Stimulated activated naive CD8-positive, alpha-beta T cell treated with anti-CD3 and anti-CD28 coated beads, Interleukin-15, amount 100 ng/mL, for 72 hours (primary cell): Measurements from ENCODE around the gene ACO2.
A peak's percentile ranks its signal among the peaks of the same experiment; 100 is the strongest.
"Not testable (repeated sequence)": the region's sequence is repeated elsewhere in the genome, so short reads cannot be mapped to it uniquely, and the experiment has no call there.

ENCODE experiments used
- ATAC-seq: fragments of 150-1000 bp; cut with Tn5 transposase; 2 replicates; pipeline ENCODE4 v1.10.0; 2021; ENCODE audit warnings: mild to moderate bottlenecking, moderate library complexity
- DNase-seq, 2 donors: peaks; one replicate each; pipeline ENCODE4 v3.0.0; 2021 to 2022
- H3K27ac Mint-ChIP-seq, 2 donors: one replicate each; pipeline ENCODE4 v1.8.0; 2022; ENCODE audit warnings: mild to moderate bottlenecking in 2 of 2, mixed read lengths in 2 of 2, moderate library complexity in 2 of 2
- H3K27me3 Mint-ChIP-seq: one replicate; pipeline ENCODE4 v1.8.0; 2022; ENCODE audit warnings: mixed read lengths
- H3K4me1 Mint-ChIP-seq: one replicate; pipeline ENCODE4 v1.8.0; 2022; ENCODE audit warnings: mild to moderate bottlenecking, mixed read lengths
- H3K4me3 Mint-ChIP-seq, 2 donors: one replicate each; pipeline ENCODE4 v1.8.0; 2022; ENCODE audit warnings: mild to moderate bottlenecking in 2 of 2, mixed read lengths in 2 of 2, moderate library complexity in 1 of 2
- H3K9me3 Mint-ChIP-seq, 2 donors: one replicate each; pipeline ENCODE4 v1.8.0; 2022; ENCODE audit warnings: mixed read lengths in 2 of 2

ACO2 gene

GRCh38 chr22:41556561-41556960, 87.6 kb downstream of the ACO2 start:
- ATAC-seq (no peak), DNase-seq (no peak)
- Mint-ChIP-seq H3K27ac (no peak overlapping the region), H3K4me3 (no peak overlapping the region), H3K27me3 (peaks cover 62% of the 10 kb centered on the region), H3K4me1 (peaks cover 5% of the 10 kb centered on the region), H3K9me3 (no peaks in the 10 kb centered on the region)

GRCh38 chr22:41557401-41558240, 88.7 kb downstream of the ACO2 start:
- peak overlapping the region in 1 of 2 donors; percentile 28 for H3K4me3 Mint-ChIP-seq
- peak; percentile 45 for ATAC-seq
- peaks cover 5% of the 10 kb centered on the region for H3K4me1 Mint-ChIP-seq
- H3K9me3 Mint-ChIP-seq = no peaks in the 10 kb centered on the region
- peaks cover 65% of the 10 kb centered on the region for H3K27me3 Mint-ChIP-seq
- H3K27ac Mint-ChIP-seq = no peak overlapping the region
- no peak for DNase-seq

GRCh38 chr22:41558241-41558630, 89.3 kb downstream of the ACO2 start:
- H3K9me3 Mint-ChIP-seq, ATAC-seq, DNase-seq, H3K27ac Mint-ChIP-seq, H3K4me3 Mint-ChIP-seq: not testable (repeated sequence)
- Mint-ChIP-seq H3K4me1 (peaks cover 11% of the 10 kb centered on the region), H3K27me3 (peaks cover 66% of the 10 kb centered on the region)

GRCh38 chr22:41560095-41560471, 91.2 kb downstream of the ACO2 start:
- DNase-seq (no peak), ATAC-seq (peak; percentile 15)
- H3K4me3 Mint-ChIP-seq = no peak overlapping the region
- H3K9me3 Mint-ChIP-seq = no peaks in the 10 kb centered on the region
- H3K27me3 Mint-ChIP-seq = peaks cover 61% of the 10 kb centered on the region
- H3K27ac Mint-ChIP-seq = no peak overlapping the region
- peaks cover 16% of the 10 kb centered on the region for H3K4me1 Mint-ChIP-seq

- ATAC-seq = no peak
- H3K9me3 Mint-ChIP-seq = no peaks in the 10 kb centered on the region
- H3K27me3 Mint-ChIP-seq = peaks cover 57% of the 10 kb centered on the region
- H3K4me3 Mint-ChIP-seq = no peak overlapping the region
- H3K4me1 Mint-ChIP-seq = peaks cover 22% of the 10 kb centered on the region
- H3K27ac Mint-ChIP-seq = no peak overlapping the region
- no peak for DNase-seq
Measured at GRCh38 chr22:41561335-41561734, 92.4 kb downstream of the ACO2 start.

GRCh38 chr22:41561788-41562187, 92.9 kb downstream of the ACO2 start:
- DNase-seq = no peak
- peaks cover 22% of the 10 kb centered on the region for H3K4me1 Mint-ChIP-seq
- no peak overlapping the region for H3K27ac Mint-ChIP-seq
- ATAC-seq = no peak
- no peak overlapping the region for H3K4me3 Mint-ChIP-seq
- H3K27me3 Mint-ChIP-seq = peaks cover 53% of the 10 kb centered on the region
- H3K9me3 Mint-ChIP-seq = no peaks in the 10 kb centered on the region

GRCh38 chr22:41562461-41562860, 93.5 kb downstream of the ACO2 start:
- no peak overlapping the region for H3K27ac Mint-ChIP-seq
- DNase-seq = no peak
- peaks cover 50% of the 10 kb centered on the region for H3K27me3 Mint-ChIP-seq
- no peak for ATAC-seq
- peaks cover 21% of the 10 kb centered on the region for H3K4me1 Mint-ChIP-seq
- H3K4me3 Mint-ChIP-seq = peak overlapping the region in 1 of 2 donors; percentile 22
- H3K9me3 Mint-ChIP-seq = no peaks in the 10 kb centered on the region

- Mint-ChIP-seq H3K4me3 (no peak overlapping the region), H3K4me1 (peaks cover 17% of the 10 kb centered on the region), H3K9me3 (no peaks in the 10 kb centered on the region), H3K27me3 (peaks cover 43% of the 10 kb centered on the region), H3K27ac (no peak overlapping the region)
- no peak for DNase-seq
- ATAC-seq = no peak
Measured at GRCh38 chr22:41563051-41563711, 94.3 kb downstream of the ACO2 start.

GRCh38 chr22:41564563-41564962, 95.6 kb downstream of the ACO2 start:
- Mint-ChIP-seq H3K9me3 (no peaks in the 10 kb centered on the region), H3K4me1 (peaks cover 17% of the 10 kb centered on the region), H3K4me3 (no peak overlapping the region), H3K27ac (no peak overlapping the region), H3K27me3 (peaks cover 34% of the 10 kb centered on the region)
- DNase-seq = no peak
- no peak for ATAC-seq

- Mint-ChIP-seq H3K27me3 (peaks cover 24% of the 10 kb centered on the region), H3K4me3 (no peak overlapping the region), H3K9me3 (no peaks in the 10 kb centered on the region), H3K4me1 (peaks cover 17% of the 10 kb centered on the region), H3K27ac (peak overlapping the region in 1 of 2 donors; percentile 54)
- ATAC-seq (peak; percentile 92), DNase-seq (peak; percentile 11 to 38)
Measured at GRCh38 chr22:41565403-41566054, 96.6 kb downstream of the ACO2 start.

- Mint-ChIP-seq H3K9me3 (no peaks in the 10 kb centered on the region), H3K27me3 (peaks cover 5% of the 10 kb centered on the region), H3K27ac (no peak overlapping the region), H3K4me3 (no peak overlapping the region), H3K4me1 (peaks cover 17% of the 10 kb centered on the region)
- ATAC-seq (no peak), DNase-seq (no peak)
Measured at GRCh38 chr22:41567512-41567768, 98.5 kb downstream of the ACO2 start.

GRCh38 chr22:41568811-41569210, 99.9 kb downstream of the ACO2 start:
- no peaks in the 10 kb centered on the region for H3K9me3 Mint-ChIP-seq
- no peaks in the 10 kb centered on the region for H3K27me3 Mint-ChIP-seq
- H3K4me1 Mint-ChIP-seq = peaks cover 10% of the 10 kb centered on the region
- ATAC-seq = no peak
- no peak overlapping the region for H3K4me3 Mint-ChIP-seq
- no peak overlapping the region for H3K27ac Mint-ChIP-seq
- no peak for DNase-seq

GRCh38 chr22:41570221-41570620, 101.3 kb downstream of the ACO2 start:
- ATAC-seq (no peak), DNase-seq (no peak)
- Mint-ChIP-seq H3K27me3 (no peaks in the 10 kb centered on the region), H3K27ac (no peak overlapping the region), H3K4me1 (peaks cover 6% of the 10 kb centered on the region), H3K4me3 (no peak overlapping the region), H3K9me3 (no peaks in the 10 kb centered on the region)

GRCh38 chr22:41571786-41572185, 102.9 kb downstream of the ACO2 start:
- Mint-ChIP-seq H3K9me3 (no peaks in the 10 kb centered on the region), H3K27ac (no peak overlapping the region), H3K4me1 (no peaks in the 10 kb centered on the region), H3K27me3 (no peaks in the 10 kb centered on the region), H3K4me3 (no peak overlapping the region)
- ATAC-seq = no peak
- no peak for DNase-seq

GRCh38 chr22:41572305-41572704, 103.4 kb downstream of the ACO2 start:
- H3K4me3 Mint-ChIP-seq, ATAC-seq, H3K4me1 Mint-ChIP-seq, DNase-seq, H3K27me3 Mint-ChIP-seq, H3K9me3 Mint-ChIP-seq: not testable (repeated sequence)
- H3K27ac Mint-ChIP-seq = peak overlapping the region in 1 of 2 donors; percentile 57

GRCh38 chr22:41573677-41574076, 104.8 kb downstream of the ACO2 start:
- no peak for DNase-seq
- H3K27me3 Mint-ChIP-seq = no peaks in the 10 kb centered on the region
- no peak overlapping the region for H3K27ac Mint-ChIP-seq
- no peak overlapping the region for H3K4me3 Mint-ChIP-seq
- ATAC-seq = no peak
- no peaks in the 10 kb centered on the region for H3K9me3 Mint-ChIP-seq
- H3K4me1 Mint-ChIP-seq = no peaks in the 10 kb centered on the region
